ENCODE results near the gene P2RY8.

DNA sequence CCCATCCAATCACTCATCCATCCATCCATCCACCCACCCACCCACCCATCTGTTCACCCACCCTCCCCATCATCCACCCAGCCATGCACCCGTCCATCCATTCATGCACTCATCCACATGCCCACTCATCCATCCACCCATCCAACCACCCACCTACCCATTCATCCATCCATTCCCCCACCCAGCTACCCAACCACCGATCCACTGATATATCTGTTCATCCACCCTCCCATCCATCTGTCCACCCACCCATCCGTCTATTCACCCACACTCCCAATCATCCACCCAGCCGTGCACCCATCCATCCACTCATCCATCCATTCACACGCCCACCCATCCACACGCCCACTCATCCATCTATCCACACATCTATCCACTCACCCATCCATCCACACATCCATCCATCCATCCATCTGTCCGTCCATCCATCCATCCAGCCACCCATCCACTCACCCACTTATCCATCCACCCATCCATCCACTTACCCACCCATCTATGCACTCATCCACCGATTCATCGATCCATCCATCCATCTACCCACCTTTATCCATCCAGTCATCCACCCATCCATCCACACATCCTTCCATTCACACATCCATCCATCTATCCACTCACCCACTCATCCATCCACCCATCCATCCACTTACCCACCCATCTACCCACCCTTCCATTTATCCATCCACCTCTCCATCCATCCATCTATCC is 112.7 kb downstream of the P2RY8 start:
- TF ChIP-seq ZNF274 (IDR thresholded peaks at IDR 0.05; ENCODE audit: low read depth, low read length) (no peak), SUZ12 (IDR thresholded peaks at IDR 0.05; ENCODE audit: extremely low read depth, insufficient read depth, insufficient read length) (no peak), YY1 (IDR thresholded peaks at IDR 0.05; ENCODE audit: insufficient read depth, insufficient read length) (no peak)

Measured in NT2/D1 (cell line).